H1 (cell line): ENCODE measurements around the gene ATG16L1. TPM values are rescaled to one million over a fixed set of nuclear protein-coding genes. Genes with fewer than 3 reads are reported as not detected.

Source experiments
- CBX8 ChIP-seq: fragments of 300-800, 300-1000 bp; sonication (generic); IDR thresholded peaks from 2 replicates; pipeline ENCODE4 v1.7.1; 2016; ENCODE audit warnings: low read depth, low read length, borderline replicate concordance
- RBBP5 ChIP-seq: IDR thresholded peaks from 2 replicates; pipeline ENCODE4 v1.7.1; 2012; ENCODE audit warnings: low read depth, mild to moderate bottlenecking, inconsistent platforms, low read length, moderate library complexity, borderline replicate concordance
- SIRT6 ChIP-seq: IDR thresholded peaks from one replicate; pipeline ENCODE4 v1.7.1; 2012; ENCODE audit warnings: low read length, inconsistent platforms
- TBP ChIP-seq: IDR thresholded peaks from 2 replicates; pipeline ENCODE4 v1.6.1; 2011; ENCODE audit warnings: low read depth, low read length, improper control_type of control experiment
- polyA plus RNA-seq, 7 experiments: library from polyadenylated mRNA; depleted of rRNA in 3 of 7; stranded (reverse) in 5 of 7; unstranded in 2 of 7; fragments of >200 nt in 5 of 7; fragments of 200-250 nt in 2 of 7; gene quantifications; 1 replicate in 5 of 7; 2 replicates in 1 of 7; 4 replicates in 1 of 7; pipeline versions ENCODE4 v1.2.1 to v1.2.3, GENCODE V29; 2011 to 2013; ENCODE audit warnings: missing spikeins in 2 of 7, mixed read lengths in 2 of 7
- total RNA-seq: library from RNA; stranded (reverse); fragmentation: NEBNext Ultra II Directional; extraction: Animal tissue kit (Norgen Biotek cat#: 25700); gene quantifications from 2 replicates; pipeline ENCODE4 v1.2.1, GENCODE V29; 2021
- TF ChIP-seq, protein P1 (sequence below): fragments of 300-600 bp; sonication (generic); IDR thresholded peaks from 2 replicates; pipeline ENCODE4 v1.7.1; 2012; ENCODE audit warnings: low read length, moderate library complexity, mild to moderate bottlenecking, inconsistent platforms; ENCODE audit not compliant: insufficient replicate concordance
- TF ChIP-seq, protein P2 (sequence below), 3 experiments: IDR thresholded peaks; 1 replicate in 2 of 3; 2 replicates in 1 of 3; pipeline versions ENCODE4 v1.5.1 to v1.6.1; 2011; ENCODE audit warnings: low read length in 3 of 3, mild to moderate bottlenecking in 3 of 3, inconsistent platforms in 2 of 3, low read depth in 1 of 3, moderate library complexity in 1 of 3; ENCODE audit not compliant: insufficient read depth in 1 of 3; ENCODE audit errors: control extremely low read depth in 1 of 3
- TF ChIP-seq, protein P3 (sequence below): IDR thresholded peaks from 2 replicates; pipeline ENCODE4 v1.6.1; 2012; ENCODE audit warnings: inconsistent platforms

ATG16L1 gene
- total and polyA plus RNA-seq, 2 of the 8 experiments (the other 6 are each of a cell fraction or from before 2014, with no cell fraction given), result 18.3 to 31.0 TPM

DNA sequence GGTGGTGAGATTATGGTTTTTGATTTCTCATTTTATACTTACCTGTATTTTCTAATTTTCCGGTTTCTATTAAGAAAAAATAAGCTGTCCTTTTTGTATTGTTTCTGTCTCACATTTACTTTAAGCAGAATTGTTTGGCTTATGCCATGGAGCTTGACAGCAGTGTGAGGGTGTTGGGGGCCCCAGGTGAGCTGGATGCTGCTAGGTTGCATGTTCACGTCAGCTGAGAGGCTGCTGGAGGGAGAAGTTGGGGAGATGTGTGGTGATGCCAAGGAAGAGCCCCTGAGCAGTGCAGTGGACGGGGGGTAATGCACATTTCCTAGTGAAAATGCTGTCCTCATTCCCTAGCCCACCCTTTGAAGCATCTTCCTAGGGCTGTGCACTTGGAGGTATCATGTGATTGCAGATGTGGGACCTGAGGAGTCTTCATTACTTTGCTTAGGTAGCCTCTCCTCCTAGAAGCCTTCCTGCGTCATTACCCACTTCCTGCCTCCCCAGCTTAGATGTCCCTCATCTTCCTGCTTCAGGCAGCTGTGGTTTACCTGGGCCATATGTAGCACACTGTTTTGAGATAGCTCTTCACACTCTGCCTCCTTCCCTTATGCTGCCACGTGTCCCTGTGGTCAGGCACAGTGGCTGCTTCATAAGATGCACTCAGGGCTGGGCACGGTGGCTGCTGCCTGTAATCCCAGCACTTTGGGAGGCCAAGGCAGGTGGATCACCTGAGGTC is 16.2 kb downstream of the ATG16L1 start (continued):
- TF ChIP-seq, protein P1, sequence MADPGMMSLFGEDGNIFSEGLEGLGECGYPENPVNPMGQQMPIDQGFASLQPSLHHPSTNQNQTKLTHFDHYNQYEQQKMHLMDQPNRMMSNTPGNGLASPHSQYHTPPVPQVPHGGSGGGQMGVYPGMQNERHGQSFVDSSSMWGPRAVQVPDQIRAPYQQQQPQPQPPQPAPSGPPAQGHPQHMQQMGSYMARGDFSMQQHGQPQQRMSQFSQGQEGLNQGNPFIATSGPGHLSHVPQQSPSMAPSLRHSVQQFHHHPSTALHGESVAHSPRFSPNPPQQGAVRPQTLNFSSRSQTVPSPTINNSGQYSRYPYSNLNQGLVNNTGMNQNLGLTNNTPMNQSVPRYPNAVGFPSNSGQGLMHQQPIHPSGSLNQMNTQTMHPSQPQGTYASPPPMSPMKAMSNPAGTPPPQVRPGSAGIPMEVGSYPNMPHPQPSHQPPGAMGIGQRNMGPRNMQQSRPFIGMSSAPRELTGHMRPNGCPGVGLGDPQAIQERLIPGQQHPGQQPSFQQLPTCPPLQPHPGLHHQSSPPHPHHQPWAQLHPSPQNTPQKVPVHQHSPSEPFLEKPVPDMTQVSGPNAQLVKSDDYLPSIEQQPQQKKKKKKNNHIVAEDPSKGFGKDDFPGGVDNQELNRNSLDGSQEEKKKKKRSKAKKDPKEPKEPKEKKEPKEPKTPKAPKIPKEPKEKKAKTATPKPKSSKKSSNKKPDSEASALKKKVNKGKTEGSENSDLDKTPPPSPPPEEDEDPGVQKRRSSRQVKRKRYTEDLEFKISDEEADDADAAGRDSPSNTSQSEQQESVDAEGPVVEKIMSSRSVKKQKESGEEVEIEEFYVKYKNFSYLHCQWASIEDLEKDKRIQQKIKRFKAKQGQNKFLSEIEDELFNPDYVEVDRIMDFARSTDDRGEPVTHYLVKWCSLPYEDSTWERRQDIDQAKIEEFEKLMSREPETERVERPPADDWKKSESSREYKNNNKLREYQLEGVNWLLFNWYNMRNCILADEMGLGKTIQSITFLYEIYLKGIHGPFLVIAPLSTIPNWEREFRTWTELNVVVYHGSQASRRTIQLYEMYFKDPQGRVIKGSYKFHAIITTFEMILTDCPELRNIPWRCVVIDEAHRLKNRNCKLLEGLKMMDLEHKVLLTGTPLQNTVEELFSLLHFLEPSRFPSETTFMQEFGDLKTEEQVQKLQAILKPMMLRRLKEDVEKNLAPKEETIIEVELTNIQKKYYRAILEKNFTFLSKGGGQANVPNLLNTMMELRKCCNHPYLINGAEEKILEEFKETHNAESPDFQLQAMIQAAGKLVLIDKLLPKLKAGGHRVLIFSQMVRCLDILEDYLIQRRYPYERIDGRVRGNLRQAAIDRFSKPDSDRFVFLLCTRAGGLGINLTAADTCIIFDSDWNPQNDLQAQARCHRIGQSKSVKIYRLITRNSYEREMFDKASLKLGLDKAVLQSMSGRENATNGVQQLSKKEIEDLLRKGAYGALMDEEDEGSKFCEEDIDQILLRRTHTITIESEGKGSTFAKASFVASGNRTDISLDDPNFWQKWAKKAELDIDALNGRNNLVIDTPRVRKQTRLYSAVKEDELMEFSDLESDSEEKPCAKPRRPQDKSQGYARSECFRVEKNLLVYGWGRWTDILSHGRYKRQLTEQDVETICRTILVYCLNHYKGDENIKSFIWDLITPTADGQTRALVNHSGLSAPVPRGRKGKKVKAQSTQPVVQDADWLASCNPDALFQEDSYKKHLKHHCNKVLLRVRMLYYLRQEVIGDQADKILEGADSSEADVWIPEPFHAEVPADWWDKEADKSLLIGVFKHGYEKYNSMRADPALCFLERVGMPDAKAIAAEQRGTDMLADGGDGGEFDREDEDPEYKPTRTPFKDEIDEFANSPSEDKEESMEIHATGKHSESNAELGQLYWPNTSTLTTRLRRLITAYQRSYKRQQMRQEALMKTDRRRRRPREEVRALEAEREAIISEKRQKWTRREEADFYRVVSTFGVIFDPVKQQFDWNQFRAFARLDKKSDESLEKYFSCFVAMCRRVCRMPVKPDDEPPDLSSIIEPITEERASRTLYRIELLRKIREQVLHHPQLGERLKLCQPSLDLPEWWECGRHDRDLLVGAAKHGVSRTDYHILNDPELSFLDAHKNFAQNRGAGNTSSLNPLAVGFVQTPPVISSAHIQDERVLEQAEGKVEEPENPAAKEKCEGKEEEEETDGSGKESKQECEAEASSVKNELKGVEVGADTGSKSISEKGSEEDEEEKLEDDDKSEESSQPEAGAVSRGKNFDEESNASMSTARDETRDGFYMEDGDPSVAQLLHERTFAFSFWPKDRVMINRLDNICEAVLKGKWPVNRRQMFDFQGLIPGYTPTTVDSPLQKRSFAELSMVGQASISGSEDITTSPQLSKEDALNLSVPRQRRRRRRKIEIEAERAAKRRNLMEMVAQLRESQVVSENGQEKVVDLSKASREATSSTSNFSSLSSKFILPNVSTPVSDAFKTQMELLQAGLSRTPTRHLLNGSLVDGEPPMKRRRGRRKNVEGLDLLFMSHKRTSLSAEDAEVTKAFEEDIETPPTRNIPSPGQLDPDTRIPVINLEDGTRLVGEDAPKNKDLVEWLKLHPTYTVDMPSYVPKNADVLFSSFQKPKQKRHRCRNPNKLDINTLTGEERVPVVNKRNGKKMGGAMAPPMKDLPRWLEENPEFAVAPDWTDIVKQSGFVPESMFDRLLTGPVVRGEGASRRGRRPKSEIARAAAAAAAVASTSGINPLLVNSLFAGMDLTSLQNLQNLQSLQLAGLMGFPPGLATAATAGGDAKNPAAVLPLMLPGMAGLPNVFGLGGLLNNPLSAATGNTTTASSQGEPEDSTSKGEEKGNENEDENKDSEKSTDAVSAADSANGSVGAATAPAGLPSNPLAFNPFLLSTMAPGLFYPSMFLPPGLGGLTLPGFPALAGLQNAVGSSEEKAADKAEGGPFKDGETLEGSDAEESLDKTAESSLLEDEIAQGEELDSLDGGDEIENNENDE, result no peak
- TF ChIP-seq SIRT6 (no peak), RBBP5 (no peak), TBP (no peak), CBX8 (no peak)
- TF ChIP-seq, protein P2, sequence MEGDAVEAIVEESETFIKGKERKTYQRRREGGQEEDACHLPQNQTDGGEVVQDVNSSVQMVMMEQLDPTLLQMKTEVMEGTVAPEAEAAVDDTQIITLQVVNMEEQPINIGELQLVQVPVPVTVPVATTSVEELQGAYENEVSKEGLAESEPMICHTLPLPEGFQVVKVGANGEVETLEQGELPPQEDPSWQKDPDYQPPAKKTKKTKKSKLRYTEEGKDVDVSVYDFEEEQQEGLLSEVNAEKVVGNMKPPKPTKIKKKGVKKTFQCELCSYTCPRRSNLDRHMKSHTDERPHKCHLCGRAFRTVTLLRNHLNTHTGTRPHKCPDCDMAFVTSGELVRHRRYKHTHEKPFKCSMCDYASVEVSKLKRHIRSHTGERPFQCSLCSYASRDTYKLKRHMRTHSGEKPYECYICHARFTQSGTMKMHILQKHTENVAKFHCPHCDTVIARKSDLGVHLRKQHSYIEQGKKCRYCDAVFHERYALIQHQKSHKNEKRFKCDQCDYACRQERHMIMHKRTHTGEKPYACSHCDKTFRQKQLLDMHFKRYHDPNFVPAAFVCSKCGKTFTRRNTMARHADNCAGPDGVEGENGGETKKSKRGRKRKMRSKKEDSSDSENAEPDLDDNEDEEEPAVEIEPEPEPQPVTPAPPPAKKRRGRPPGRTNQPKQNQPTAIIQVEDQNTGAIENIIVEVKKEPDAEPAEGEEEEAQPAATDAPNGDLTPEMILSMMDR (IDR thresholded peaks at IDR 0.05; ENCODE audit: control extremely low read depth in 1 of 3, insufficient read depth in 1 of 3, low read depth in 1 of 3, low read length in 3 of 3), result no peak
- TF ChIP-seq, protein P3, sequence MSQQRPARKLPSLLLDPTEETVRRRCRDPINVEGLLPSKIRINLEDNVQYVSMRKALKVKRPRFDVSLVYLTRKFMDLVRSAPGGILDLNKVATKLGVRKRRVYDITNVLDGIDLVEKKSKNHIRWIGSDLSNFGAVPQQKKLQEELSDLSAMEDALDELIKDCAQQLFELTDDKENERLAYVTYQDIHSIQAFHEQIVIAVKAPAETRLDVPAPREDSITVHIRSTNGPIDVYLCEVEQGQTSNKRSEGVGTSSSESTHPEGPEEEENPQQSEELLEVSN, result no peak
